Stomach (tissue), 9 donors: Measurements from ENCODE around the gene CHD9. TPM values are rescaled to one million over a fixed set of nuclear protein-coding genes. Genes with fewer than 3 reads are reported as not detected.

Experiments used
- DNase-seq, 2 donors: peaks; one replicate each; pipeline versions ENCODE4 v3.0.0 to v3.0.0-alpha.2; 2013 to 2019
- H3K27ac ChIP-seq, 5 donors: fragments of 200-600 bp in 4 of 5; sonication (generic) in 4 of 5; one replicate each; pipeline ENCODE4 v1.5.1; 2013 to 2019; ENCODE audit warnings: mild to moderate bottlenecking in 1 of 5, moderate library complexity in 1 of 5
- H3K27me3 ChIP-seq, 3 donors: fragments of 200-600 bp; sonication (generic); one replicate each; pipeline ENCODE4 v1.5.1; 2017 to 2019; ENCODE audit warnings: mixed run types in 1 of 3
- H3K36me3 ChIP-seq, 4 donors: fragments of 200-600 bp; sonication (generic); 1 replicate in 3 of 4; 2 replicates in 1 of 4; pipeline ENCODE4 v1.5.1; 2016 to 2019
- H3K4me1 ChIP-seq, 4 donors: fragments of 200-600 bp; sonication (generic); one replicate each; pipeline ENCODE4 v1.5.1; 2016 to 2019
- H3K4me3 ChIP-seq, 4 donors: fragments of 200-600 bp; sonication (generic) in 3 of 4; one replicate each; pipeline ENCODE4 v1.5.1; 2016 to 2019; ENCODE audit warnings: mild to moderate bottlenecking in 1 of 4
- H3K9me3 ChIP-seq, 4 donors: fragments of 200-600 bp; sonication (generic); one replicate each; pipeline ENCODE4 v1.5.1; 2016 to 2019
- CTCF ChIP-seq, 7 experiments: fragments of 450-650 bp in 4 of 7; fragments of 200-600 bp in 3 of 7; sonication (generic) in 3 of 7; IDR thresholded peaks; one replicate each; pipeline ENCODE4 v1.5.1; 2016 to 2019; ENCODE audit warnings: antibody characterized with exemption in 7 of 7, control low read depth in 2 of 7, mild to moderate bottlenecking in 1 of 7
- EP300 ChIP-seq: sonication (generic); formaldehyde crosslinking; IDR thresholded peaks from one replicate; pipeline ENCODE4 v1.6.1; 2017; ENCODE audit warnings: antibody characterized with exemption
- POLR2A ChIP-seq, 4 donors: fragments of 450-650 bp; IDR thresholded peaks; one replicate each; pipeline ENCODE4 v1.6.1; 2016; ENCODE audit warnings: antibody characterized with exemption in 4 of 4, control low read depth in 2 of 4, mild to moderate bottlenecking in 1 of 4, moderate library complexity in 1 of 4
- POLR2AphosphoS5 ChIP-seq, 3 donors: sonication (generic); formaldehyde crosslinking; IDR thresholded peaks; one replicate each; pipeline ENCODE4 v1.6.1; 2016; ENCODE audit warnings: antibody characterized with exemption in 3 of 3
- WGBS, 5 donors: extraction: QIAGEN DNeasy Blood & Tissue Kit in 3 of 5; methylation state at CpG; one replicate each; pipeline versions ENCODE4 v1.1.5 to v1.1.7; 2013 to 2018; 5-methylcytosine and 5-hydroxymethylcytosine counted together
- intact Hi-C: fragments of 100-400 bp; cut with DNase I; formaldehyde crosslinking; loops from one replicate; pipeline ENCODE4 v1.15.1; 2023; ENCODE audit warnings: low total_unique reads
- polyA plus RNA-seq, 3 donors: library from polyadenylated mRNA; stranded (reverse); fragments of 200-250 nt; gene quantifications; one replicate each; pipeline ENCODE4 v1.2.3, GENCODE V29; 2013
- total RNA-seq, 5 donors: library from RNA; depleted of rRNA; stranded (reverse); fragments of >200 nt; gene quantifications; one replicate each; pipeline versions ENCODE4 v1.1.0 to v1.2.3, GENCODE V29; 2014 to 2016
- donor health status: healthy with polysubstance abuse.
- donor health status: Bipolar disorder and iron deficiency.
- donor health status: healthy.

CHD9 gene
- total and polyA plus RNA-seq, 8 donors, result 8.1 to 224 (median 29.4) TPM

GRCh38 chr16:53041320-53042051, 13.3 kb upstream of the CHD9 start:
- Histone ChIP-seq H3K27me3 (peaks cover 0 to 4% (median 0%) of the 10 kb centered on the region in 3 donors), H3K9me3 (no peaks in the 10 kb centered on the region), H3K36me3 (no peaks in the 10 kb centered on the region), H3K4me3 (no peak overlapping the region), H3K27ac (peak overlapping the region; percentile 62 to 80 (median 66)), H3K4me1 (peaks cover 35 to 55% (median 49%) of the 10 kb centered on the region in 4 donors)
- TF ChIP-seq POLR2AphosphoS5 (IDR thresholded peaks at IDR 0.05) (no peak), POLR2A (IDR thresholded peaks at IDR 0.05) (no peak), EP300 (no peak)
- DNase-seq, result peak; percentile 53 to 90
- WGBS, 5 donors, result 36 to 41% (median 38%) methylated on average over 4 of the region's 4 CpGs
- intact Hi-C loops, result no loop called here

- peaks cover 0 to 4% (median 0%) of the 10 kb centered on the region in 3 donors for H3K27me3 ChIP-seq
- H3K4me1 ChIP-seq, result peaks cover 35 to 55% (median 49%) of the 10 kb centered on the region in 4 donors
- WGBS, 5 donors, result 61 to 72% (median 66%) methylated on average over 5 of the region's 5 CpGs
- no peaks in the 10 kb centered on the region for H3K9me3 ChIP-seq
- H3K36me3 ChIP-seq, result no peaks in the 10 kb centered on the region
- no peak for TF ChIP-seq POLR2AphosphoS5 (IDR thresholded peaks at IDR 0.05)
- TF ChIP-seq POLR2A (IDR thresholded peaks at IDR 0.05), result no peak
- TF ChIP-seq EP300, result no peak
- no peak for TF ChIP-seq CTCF (IDR thresholded peaks at IDR 0.05)
- peak in 1 of 2 donors; percentile 18 for DNase-seq
- H3K4me3 ChIP-seq, result no peak overlapping the region
- peak overlapping the region; percentile 62 to 80 (median 66) for H3K27ac ChIP-seq
- intact Hi-C loops, result no loop called here
These were observed 12.5 kb upstream of the CHD9 start for GRCh38 chr16:53042235-53042701.

GRCh38 chr16:53043428-53043831, 11.4 kb upstream of the CHD9 start:
- H3K27me3 ChIP-seq, result peaks cover 0 to 4% (median 0%) of the 10 kb centered on the region in 3 donors
- TF ChIP-seq POLR2A (IDR thresholded peaks at IDR 0.05) (no peak), EP300 (no peak), POLR2AphosphoS5 (IDR thresholded peaks at IDR 0.05) (no peak), CTCF (IDR thresholded peaks at IDR 0.05) (no peak)
- no peaks in the 10 kb centered on the region for H3K36me3 ChIP-seq
- no peaks in the 10 kb centered on the region for H3K9me3 ChIP-seq
- peak overlapping the region in 3 of 4 donors; percentile 3 to 17 (median 6) for H3K4me3 ChIP-seq
- peak overlapping the region; percentile 24 to 80 (median 62) for H3K27ac ChIP-seq
- peaks cover 35 to 55% (median 49%) of the 10 kb centered on the region in 4 donors for H3K4me1 ChIP-seq
- DNase-seq, result peak in 1 of 2 donors; percentile 68
- intact Hi-C loops, result no loop called here
- 20 to 30% (median 22%) methylated on average over 5 of the region's 5 CpGs for WGBS, 5 donors

GRCh38 chr16:53043986-53044601, 10.7 kb upstream of the CHD9 start:
- Histone ChIP-seq H3K27ac (peak overlapping the region in 4 of 5 donors; percentile 24 to 80 (median 68)), H3K36me3 (no peaks in the 10 kb centered on the region), H3K9me3 (no peaks in the 10 kb centered on the region), H3K27me3 (peaks cover 0 to 4% (median 0%) of the 10 kb centered on the region in 3 donors), H3K4me1 (peaks cover 35 to 59% (median 50%) of the 10 kb centered on the region in 4 donors), H3K4me3 (peak overlapping the region in 3 of 4 donors; percentile 3 to 17 (median 6))
- TF ChIP-seq EP300 (no peak), POLR2A (IDR thresholded peaks at IDR 0.05) (no peak), POLR2AphosphoS5 (IDR thresholded peaks at IDR 0.05) (no peak), CTCF (IDR thresholded peaks at IDR 0.05) (no peak)
- peak in 1 of 2 donors; percentile 82 for DNase-seq
- WGBS, 5 donors, result 15 to 35% (median 29%) methylated on average over 11 of the region's 11 CpGs
- intact Hi-C loops, result no loop called here
